ENCODE results near the gene ADAMTSL2.
"Not testable (repeated sequence)": the region's sequence is repeated elsewhere in the genome, so short reads cannot be mapped to it uniquely, and the experiment has no call there.

The ADAMTSL2 gene

DNA sequence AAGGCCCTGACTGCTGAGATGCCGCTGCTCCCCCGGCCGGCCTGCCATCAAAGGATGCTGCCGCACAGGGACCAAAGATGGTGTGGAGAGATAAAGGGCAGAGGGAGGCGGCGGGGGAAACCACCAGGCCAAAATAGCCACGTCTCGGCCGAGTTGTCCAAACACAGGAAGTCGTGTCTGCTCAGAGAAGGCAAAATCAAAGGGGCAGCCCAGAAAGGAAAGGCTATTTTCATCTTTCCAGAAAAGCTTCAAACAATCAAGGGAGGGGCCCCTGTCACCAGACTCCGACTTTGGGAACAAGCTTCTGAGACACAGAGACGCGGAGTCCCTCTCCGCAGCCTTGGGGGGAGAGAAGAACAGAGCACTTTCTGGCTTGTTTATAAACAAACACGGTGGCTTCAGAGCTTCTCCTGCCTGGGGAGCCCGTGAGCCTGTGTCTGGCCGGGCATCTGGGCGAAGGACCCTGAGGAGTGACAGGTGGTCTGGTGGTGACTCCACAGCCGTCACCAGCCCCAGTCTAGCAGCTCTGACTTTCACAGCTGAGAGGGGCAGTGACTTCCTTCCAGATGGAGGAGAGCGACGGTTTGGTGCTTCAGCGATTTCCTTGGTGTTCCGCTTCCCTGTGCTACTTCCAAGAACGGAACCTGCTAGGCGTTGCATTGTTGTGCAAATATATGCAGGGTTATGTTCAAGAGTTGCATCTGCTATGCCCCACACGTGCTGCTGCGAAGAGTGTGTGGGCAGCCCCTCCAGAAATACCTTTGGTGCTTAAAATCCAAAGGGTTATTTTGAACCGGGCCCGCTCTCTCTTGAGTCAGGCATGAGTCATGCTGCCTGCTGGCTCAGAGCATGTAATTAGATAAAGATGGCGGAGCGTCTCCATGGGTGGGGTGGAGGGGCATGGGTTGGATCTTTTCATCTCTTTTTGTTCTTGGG is 24.0 kb downstream of the ADAMTSL2 start:
- DNase-seq (ENCODE audit: low read depth) = peak; percentile 25

DNA sequence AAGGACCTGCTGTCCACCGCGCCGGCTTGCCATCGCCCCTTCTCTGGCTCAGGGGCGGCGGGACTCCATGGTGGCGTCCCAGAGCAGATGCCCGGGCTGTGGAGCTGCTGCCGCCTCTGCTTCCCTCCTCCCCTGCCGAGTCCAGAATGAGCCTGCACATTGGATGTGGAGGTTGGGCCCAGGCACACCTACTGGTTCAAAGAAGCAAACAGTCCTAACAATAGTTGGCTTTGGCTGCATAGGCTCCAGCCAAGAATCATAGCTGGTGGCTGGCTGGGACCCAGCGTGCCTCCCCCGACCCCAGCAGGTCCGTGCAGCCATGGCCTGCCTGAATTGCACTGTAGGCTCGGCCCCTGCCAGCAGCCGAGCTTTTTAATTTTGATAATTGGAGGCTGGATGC is 25.8 kb downstream of the ADAMTSL2 start:
- no peak for DNase-seq (ENCODE audit: low read depth)

DNA sequence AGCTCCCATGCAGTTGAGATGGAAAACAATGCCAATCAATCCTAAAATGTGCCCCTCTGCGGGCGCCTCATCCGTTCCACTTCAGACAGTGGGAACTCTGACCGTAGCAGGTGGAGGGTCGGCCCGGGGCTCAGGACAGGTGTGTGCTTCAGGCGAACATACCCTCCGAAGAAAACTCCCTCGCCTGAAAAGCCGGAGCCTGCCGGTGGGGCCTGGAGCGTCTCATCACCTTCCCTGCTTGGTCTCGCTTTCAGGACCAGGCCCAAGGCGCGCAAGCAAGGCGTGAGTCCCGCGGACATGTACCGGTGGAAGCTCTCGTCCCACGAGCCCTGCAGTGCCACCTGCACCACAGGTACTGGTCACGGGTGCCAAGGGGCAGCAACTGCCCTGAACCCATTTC is 26.4 kb downstream of the ADAMTSL2 start:
- DNase-seq (ENCODE audit: low read depth) = no peak

DNA sequence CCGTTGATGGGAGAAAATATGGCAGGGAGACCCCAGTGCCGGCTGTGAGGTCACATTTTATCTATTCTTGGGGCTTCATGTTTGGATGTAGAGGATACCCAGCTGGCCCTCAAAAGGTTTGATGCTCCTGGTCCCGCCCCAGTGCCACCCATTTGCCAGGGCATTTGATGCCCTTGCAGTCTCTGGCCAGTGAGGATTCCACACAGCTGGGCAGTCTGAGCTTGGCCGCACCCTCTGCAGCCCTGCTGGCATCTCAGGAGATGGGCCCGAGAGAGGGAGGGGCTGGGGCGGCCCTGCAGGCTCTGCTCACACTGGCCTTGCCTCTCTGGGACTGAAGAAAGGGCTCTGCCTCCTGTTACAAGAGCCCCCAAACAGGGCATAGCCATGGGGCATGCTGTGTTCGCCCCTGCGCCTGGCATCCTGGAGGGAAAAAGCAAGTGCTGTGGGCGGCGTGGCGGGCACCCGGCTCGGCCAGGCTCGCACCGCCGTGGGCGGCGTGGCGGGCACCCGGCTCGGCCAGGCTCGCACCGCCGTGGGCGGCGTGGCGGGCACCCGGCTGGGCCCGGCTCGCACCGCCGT is 27.6 kb downstream of the ADAMTSL2 start:
- no peak for DNase-seq (ENCODE audit: low read depth)

DNA sequence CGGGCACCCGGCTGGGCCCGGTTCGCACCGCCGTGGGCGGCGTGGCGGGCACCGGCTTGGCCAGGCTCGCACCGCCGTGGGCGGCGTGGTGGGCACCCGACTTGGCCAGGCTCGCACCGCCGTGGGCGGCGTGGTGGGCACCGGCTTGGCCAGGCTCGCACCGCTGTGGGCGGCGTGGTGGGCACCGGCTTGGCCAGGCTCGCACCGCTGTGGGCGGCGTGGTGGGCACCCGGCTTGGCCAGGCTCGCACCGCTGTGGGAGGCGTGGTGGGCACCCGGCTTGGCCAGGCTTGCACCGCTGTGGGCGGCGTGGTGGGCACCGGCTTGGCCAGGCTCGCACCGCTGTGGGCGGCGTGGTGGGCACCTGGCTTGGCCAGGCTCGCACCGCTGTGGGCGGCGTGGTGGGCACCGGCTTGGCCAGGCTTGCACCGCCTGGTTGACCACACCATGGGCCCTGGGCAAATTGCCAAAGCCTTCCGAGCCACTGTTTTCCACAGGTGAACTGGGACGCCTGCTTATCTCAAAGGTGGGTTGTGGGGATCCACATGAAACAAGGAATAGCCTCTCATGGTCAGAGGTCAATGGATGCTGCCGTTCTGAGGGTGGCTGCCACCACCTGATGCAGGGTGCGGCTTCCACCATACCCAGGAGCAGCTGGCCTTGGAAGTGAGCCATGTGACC is 28.2 kb downstream of the ADAMTSL2 start:
- no peak for DNase-seq (ENCODE audit: low read depth)

DNA sequence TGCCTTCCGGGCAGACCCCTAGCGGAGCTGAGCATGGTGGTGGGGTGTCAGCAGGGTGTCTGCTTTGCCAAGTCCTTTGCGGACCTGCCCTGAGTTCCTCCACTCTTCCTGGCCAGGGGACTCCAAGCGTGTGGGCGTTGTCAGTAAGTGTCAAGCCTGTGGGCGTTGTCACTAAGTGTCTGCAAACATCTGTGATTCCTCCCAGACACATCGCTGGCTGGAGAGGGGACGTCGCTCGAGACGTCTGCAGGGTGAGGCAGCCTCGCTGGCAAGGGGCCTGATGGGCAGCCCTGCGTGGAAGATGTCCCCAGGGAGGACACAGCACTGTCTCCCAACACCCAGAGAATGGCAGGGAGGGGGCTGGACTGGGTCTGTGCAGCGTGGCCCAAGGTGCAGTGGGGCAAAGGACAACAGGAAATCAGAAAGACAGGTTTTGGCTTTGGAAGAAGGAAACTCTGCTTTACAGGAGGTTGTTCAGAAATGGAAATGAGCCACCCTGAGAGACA is 28.8 kb downstream of the ADAMTSL2 start:
- DNase-seq (ENCODE audit: low read depth) = no peak

DNA sequence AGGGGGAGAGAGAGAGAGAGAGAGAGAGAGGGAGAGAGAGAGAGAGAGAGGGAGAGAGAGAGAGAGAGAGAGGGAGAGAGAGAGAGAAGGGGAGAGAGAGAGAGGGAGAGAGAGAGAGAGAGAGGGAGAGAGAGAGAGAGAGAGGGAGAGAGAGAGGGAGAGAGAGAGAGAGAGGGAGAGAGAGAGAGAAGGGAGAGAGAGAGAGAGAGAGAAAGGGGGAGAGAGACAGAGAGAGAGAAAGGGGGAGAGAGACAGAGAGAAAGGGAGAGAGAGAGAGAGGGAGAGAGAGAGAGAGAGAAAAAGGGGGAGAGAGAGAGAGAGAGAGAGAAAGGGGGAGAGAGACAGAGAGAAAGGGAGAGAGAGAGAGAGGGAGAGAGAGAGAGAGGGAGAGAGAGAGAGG is 29.3 kb downstream of the ADAMTSL2 start:
- not testable (repeated sequence) for DNase-seq (ENCODE audit: low read depth)

DNA sequence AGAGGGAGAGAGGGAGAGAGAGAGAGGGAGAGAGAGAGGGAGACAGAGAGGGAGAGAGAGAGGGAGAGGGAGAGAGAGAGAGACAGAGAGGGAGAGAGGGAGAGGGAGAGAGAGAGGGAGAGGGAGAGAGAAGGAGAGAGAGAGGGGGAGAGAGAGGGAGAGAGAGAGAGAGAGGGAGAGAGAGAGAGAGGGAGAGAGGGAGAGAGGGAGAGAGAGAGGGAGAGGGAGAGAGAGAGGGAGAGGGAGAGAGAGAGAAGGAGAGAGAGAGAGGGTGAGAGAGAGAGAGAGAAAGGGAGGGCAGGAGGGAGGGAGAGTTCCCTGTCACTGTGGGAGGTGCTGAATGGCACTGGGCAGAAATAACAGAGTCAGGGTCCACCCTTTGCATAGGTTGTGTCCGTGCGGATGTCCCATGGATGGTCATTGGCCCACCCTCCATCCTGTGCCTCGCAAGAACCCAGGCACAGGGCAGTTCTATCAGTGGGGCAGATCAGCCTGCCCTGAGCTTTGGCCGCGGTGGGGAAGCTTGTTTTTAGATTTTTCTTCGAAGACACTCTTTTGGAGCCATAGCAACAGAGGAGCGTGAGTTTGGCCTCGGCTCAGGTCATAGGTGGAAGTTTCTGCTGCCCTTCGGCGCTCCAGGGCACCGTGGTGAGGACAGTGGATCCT is 30.1 kb downstream of the ADAMTSL2 start:
- DNase-seq (ENCODE audit: low read depth) = no peak

DNA sequence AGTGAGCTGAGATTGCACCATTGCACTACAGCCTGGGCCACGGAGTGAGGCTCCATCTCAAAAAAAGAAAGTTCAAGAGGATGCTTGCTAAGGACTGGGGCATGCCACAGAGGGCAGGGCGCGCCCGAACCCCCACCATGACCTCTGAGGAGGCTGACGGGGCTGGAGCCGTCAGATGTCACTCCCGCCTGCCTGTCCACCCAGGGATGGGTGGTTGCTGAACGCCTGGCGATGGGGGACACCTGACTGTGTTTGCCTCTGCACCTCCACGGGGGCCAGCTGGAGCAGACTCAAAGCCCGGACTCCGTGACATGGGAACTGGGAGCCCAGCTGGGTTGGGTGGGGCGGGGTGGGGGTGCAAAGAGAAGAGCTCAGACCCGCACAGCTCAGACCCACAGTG is 31.9 kb downstream of the ADAMTSL2 start:
- DNase-seq (ENCODE audit: low read depth) = no peak

DNA sequence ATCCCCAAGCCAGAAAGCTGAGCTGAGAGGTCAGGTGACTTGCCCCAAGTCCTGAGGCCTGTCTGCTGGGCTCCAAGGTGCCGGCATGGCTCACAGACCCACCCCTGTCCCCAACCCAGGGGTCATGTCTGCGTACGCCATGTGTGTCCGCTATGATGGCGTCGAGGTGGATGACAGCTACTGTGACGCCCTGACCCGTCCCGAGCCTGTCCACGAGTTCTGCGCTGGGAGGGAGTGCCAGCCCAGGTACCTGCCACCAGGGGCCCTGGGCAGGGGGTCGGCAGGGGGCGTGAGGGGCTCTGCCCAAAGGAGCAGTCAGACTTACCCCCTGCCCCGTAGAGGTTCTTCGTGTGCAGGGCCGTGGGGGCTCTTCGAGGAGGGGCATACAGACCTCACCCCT is 32.3 kb downstream of the ADAMTSL2 start:
- no peak for DNase-seq (ENCODE audit: low read depth)

DNA sequence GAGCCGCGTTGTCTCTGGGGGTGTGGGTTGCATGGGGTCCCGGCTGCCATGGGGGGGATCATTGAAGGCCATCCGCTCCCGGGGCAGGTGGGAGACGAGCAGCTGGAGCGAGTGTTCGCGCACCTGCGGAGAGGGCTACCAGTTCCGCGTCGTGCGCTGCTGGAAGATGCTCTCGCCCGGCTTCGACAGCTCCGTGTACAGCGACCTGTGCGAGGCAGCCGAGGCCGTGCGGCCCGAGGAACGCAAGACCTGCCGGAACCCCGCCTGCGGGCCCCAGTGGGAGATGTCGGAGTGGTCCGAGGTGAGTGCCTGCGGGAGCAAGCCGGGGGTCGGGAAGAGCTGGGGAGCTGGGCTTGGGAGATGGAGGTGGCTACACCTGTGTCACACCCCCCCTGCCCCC is 33.7 kb downstream of the ADAMTSL2 start:
- DNase-seq (ENCODE audit: low read depth) = no peak

DNA sequence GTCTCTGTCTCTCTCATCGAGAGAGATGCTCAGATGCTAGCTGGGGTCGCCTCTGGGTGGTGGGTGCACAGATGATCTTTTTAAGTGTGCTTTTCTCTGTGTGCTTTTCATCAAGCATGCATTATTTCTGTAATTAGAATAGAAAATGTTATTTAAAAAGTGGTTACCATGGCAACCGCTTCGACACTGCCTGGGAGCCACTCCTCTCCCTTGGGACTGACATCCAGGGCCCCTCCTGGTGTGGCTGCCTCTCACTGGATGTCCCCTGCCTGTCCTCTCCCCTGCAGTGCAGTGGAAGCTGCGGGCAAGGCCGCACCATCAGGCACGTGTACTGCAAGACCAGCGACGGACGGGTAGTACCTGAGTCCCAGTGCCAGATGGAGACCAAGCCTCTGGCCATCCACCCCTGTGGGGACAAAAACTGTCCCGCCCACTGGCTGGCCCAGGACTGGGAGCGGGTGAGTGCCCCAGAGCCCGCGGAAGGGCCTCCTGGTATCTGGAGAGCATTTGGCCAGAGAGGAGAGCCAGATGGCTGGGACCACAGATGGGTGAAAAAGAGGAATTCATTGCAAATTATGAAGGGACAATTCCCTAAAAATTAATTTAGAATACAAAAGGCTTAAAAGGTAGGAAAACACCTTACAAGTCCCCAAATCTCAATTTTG is 34.7 kb downstream of the ADAMTSL2 start:
- DNase-seq (ENCODE audit: low read depth) = no peak

DNA sequence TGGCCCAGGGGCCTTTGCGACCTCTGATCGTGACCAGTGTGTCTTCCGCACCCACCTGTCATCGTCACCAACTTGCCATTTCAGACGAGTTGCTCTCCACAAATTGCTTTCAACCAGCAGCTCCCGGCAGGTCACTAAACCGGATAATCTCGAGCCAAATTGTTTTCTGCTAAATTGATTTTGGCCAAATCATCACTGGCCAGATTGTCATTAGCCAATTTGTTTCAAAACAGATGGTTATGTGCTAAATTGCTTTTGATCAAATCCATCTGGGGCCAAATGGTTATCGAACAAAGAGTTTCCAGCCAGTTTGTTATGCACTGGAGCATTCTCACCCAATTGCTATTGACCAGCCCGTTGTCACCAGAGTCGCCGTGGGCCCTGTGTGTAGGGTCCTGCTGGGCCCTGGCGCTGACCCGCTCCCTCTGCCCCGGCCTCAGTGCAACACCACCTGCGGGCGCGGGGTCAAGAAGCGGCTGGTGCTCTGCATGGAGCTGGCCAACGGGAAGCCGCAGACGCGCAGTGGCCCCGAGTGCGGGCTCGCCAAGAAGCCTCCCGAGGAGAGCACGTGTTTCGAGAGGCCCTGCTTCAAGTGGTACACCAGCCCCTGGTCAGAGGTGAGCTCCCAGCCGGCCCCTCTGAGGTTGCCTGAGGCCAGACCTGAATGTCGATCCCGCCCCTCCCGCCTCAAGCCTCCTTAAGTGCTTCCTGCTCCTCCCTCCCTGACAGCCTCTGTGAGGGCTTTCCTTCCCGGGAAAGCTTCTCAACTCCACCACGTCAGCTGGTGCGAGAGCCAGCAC is 35.6 kb downstream of the ADAMTSL2 start:
- DNase-seq (ENCODE audit: low read depth) = no peak

DNA sequence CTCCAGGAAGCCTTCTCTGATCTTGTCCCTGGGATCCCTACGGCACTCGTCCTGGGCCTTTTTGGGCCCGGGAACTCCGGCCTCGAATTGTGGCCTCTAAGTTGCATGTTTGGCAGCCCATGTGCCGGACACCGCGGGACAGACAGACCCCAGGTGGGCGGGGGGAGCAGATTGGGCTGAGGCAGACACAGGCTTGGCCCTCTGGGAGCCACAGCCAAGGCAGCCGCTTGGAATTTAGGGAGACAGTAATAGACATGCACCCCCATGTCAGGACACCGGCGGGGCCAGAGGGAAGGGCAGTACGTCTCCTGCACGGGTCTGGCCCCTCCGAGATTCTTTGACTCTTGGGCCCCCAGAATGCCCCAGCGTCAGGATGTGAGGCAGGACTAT is 36.2 kb downstream of the ADAMTSL2 start:
- no peak for DNase-seq (ENCODE audit: low read depth)

DNA sequence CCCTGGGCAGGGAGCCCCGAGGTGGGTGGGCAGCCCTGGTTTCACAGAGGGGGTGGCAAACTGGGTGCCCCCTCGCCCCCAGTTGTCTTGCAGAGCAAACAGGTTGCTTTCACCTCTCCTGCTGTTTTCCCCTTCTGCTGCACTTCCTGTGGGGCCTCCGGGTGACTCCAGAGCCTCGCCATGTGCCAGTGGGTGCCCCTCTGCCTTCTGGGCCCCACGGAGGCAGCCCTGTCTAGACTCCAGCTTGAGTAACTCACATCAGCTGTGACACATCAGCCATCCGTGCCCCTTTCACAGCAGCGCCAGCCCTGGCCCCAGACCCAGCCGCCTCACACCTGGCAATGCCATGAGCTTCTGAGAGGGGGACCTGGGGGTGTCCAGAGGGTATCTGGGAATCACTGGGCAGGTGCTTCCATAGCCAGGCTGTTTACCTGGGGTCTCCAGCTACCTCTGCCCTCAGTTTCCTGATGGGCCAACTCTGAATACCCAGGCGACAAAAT is 36.9 kb downstream of the ADAMTSL2 start:
- no peak for DNase-seq (ENCODE audit: low read depth)

DNA sequence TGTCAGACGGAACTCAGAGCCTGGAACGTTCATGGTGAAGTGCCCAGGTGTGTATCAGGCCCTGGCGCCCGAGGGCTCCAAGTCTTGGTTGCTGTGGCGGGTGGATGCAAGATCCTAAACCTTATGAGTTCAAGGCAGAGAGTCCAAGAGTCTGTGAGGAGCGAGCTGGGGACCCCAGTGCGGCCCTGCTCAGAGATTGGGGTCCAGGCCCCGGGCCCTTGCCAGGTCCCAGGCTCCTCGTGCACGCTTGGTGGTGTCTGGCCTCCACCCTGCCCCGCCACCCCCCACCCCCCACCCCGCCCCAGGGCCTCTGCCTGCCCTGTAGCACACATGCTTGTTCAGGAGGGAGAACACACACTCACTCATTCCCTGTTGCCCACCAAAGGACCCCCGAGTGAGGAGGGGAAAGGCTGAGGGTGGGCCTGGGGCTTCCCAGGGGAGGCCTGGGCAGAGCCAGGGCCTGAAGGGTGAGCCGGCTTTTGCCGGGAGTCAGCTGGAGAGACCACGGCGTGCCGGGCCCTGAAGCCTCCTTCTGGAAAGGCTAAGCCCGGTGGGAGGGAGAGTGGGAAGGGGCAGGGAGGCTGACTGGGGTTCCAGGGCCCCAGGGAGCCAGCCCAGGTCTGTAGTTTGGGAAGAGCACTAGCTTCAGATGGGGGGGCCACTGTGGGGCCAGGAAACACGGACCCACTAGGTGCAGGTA is 37.5 kb downstream of the ADAMTSL2 start:
- no peak for DNase-seq (ENCODE audit: low read depth)

DNA sequence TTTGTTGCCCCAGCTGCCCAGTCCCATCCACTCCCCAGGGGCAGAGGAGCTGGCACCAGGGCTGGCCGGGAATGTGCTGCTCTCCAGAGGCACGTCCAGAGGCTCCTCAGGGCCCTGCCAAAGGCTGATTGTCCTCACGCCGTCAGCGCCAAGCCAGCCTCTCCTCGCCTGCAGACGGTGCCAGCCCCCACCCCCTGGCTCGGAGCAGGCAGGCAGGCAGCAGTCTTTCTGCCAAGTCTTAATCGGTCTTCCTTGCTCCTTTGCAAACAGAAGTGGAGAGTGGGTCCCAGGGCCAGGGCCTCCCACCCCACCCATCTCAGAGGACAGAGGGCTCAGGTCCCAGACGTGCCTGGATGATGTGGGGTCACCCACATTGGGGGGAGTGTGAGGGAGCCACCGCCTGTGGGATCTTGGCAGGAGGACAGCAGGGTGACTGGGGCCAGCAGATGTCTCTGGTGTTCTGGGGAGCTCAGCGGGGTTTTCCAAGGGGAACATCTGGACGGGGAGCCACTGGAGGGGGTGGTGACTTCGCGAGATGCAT is 38.4 kb downstream of the ADAMTSL2 start:
- DNase-seq (ENCODE audit: low read depth) = no peak

DNA sequence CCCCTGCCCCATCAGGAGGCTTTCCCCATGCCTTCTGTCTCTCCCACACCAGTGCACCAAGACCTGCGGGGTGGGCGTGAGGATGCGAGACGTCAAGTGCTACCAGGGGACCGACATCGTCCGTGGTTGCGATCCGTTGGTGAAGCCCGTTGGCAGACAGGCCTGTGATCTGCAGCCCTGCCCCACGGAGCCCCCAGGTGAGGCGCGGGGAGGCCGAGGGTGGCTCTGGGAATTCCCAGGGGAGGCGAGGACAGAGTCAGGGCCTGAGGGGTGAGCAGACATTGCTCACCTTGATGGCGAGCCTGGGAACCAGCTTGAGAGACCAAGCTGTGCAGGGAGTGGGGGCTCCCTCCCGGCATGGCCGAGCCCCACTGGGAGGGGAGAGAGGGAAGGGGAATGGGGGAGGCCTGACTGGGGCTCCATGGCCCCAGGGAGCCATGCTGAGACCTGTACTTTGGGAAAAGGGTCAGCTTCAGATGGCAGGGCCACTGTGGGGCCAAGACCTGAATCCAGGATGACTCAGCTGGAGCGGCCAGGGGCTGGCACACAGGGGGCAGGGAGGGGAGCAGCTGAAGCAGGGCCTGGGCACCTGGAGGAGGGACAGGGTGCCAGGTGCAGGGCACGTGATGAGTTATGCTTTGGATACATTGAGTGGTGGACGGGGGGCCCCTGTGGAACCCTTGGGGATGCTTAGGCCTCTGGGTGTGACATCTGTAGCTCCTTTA is 39.4 kb downstream of the ADAMTSL2 start:
- no peak for DNase-seq (ENCODE audit: low read depth)

DNA sequence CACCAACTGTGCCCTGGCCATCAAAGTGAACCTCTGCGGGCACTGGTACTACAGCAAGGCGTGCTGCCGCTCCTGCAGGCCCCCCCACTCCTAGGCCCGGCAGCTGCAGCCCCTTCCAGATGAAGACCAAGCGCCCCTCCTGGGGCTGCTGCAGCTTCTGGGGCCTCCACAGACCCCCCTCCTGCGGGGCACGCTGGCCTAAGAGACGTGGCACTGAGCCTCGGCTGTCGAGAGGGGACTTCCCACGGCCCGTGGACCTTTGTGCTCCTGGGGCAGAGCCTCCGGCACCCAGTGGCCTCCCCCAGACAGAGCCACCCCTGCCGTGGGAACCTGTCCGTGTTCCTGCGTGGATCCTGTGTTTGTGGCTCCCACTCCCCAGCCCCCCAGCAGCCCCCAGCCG is 40.3 kb downstream of the ADAMTSL2 start:
- no peak for DNase-seq (ENCODE audit: low read depth)

All from activated T-cell treated with anti-CD3 and anti-CD28 coated beads for 48 hours (primary cell).